ENCODE results near the gene TROAP. TPM values are rescaled to one million over a fixed set of nuclear protein-coding genes. Genes with fewer than 3 reads are reported as not detected.
"Not testable (repeated sequence)": the region's sequence is repeated elsewhere in the genome, so short reads cannot be mapped to it uniquely, and the experiment has no call there.

Gene TROAP
- total RNA-seq, 1 donor from 2014 or later = 6.5 TPM

GRCh38 chr12:49368240-49368600 lies 45.2 kb downstream of the TROAP start:
- Mint-ChIP-seq H3K4me1 (ENCODE audit: low read depth) (peaks cover 38% of the 10 kb centered on the region), H3K9me3 (ENCODE audit: low read depth) (no peaks in the 10 kb centered on the region), H3K4me3 (ENCODE audit: unreplicated experiment) (peak overlapping the region; percentile 88), H3K27me3 (ENCODE audit: low read depth) (no peaks in the 10 kb centered on the region), H3K36me3 (ENCODE audit: low read depth) (no peaks in the 10 kb centered on the region), H3K27ac (ENCODE audit: unreplicated experiment) (peak overlapping the region; percentile 89)
- TF ChIP-seq CTCF (IDR thresholded peaks at IDR 0.05) = no peak
- DNase-seq (ENCODE audit: low spot score) = no peak

- TF ChIP-seq CTCF (IDR thresholded peaks at IDR 0.05) = peak; percentile 57
- Mint-ChIP-seq H3K27ac (ENCODE audit: unreplicated experiment) (peak overlapping the region; percentile 24), H3K36me3 (ENCODE audit: low read depth) (no peaks in the 10 kb centered on the region), H3K27me3 (ENCODE audit: low read depth) (no peaks in the 10 kb centered on the region), H3K4me3 (ENCODE audit: unreplicated experiment) (peak overlapping the region; percentile 33), H3K9me3 (ENCODE audit: low read depth) (no peaks in the 10 kb centered on the region), H3K4me1 (ENCODE audit: low read depth) (peaks cover 38% of the 10 kb centered on the region)
- DNase-seq (ENCODE audit: low spot score) = no peak
Measured at GRCh38 chr12:49369411-49370145, 46.5 kb downstream of the TROAP start.

DNA sequence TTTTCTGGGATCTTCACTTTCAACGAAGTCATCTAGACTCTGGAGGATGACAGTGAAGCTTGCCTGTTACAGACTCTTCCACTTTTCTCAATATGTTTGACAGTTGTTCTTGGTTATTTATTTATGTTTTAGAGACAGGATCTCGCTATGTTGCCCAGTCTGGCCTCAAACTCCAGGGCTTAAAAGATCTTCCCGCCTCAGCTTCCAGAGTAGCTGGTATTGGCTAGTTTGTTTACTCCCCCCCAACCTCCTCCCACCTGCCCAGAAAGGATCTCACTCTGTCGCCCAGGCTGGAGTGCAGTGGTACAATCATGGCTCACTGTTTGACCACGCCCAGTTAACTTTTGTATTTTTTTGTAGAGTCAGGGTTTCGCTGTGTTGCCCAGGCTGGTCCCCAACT lies 47.5 kb downstream of the TROAP start:
- Mint-ChIP-seq H3K4me3 (ENCODE audit: unreplicated experiment) (no peak overlapping the region), H3K4me1 (ENCODE audit: low read depth) (peaks cover 33% of the 10 kb centered on the region), H3K27ac (ENCODE audit: unreplicated experiment) (no peak overlapping the region), H3K9me3 (ENCODE audit: low read depth) (no peaks in the 10 kb centered on the region), H3K36me3 (ENCODE audit: low read depth) (no peaks in the 10 kb centered on the region), H3K27me3 (ENCODE audit: low read depth) (no peaks in the 10 kb centered on the region)
- DNase-seq (ENCODE audit: low spot score) = no peak
- no peak for TF ChIP-seq CTCF (IDR thresholded peaks at IDR 0.05)

DNA sequence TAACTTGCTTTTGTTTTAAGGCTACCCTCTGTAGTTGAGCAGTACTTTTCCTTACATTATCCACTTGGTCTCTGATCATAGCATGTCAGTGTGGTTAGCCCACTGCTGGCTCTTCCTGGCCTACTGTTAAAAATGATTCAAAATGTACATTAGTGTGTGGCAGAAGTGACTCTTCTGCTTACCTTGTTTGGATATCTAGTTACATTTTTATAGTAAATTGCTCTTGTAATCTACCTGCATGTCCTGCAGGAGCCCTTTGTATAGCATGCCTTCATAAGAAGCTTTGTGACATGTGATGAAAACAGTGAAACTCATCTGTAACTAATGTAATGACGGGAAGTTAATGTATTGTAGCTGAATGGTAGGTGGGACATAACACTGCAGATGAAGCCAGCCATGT lies 52.4 kb downstream of the TROAP start:
- no peak for TF ChIP-seq CTCF (IDR thresholded peaks at IDR 0.05)
- Mint-ChIP-seq H3K4me3 (ENCODE audit: unreplicated experiment) (no peak overlapping the region), H3K36me3 (ENCODE audit: low read depth) (no peaks in the 10 kb centered on the region), H3K9me3 (ENCODE audit: low read depth) (no peaks in the 10 kb centered on the region), H3K27me3 (ENCODE audit: low read depth) (no peaks in the 10 kb centered on the region), H3K27ac (ENCODE audit: unreplicated experiment) (no peak overlapping the region), H3K4me1 (ENCODE audit: low read depth) (peaks cover 7% of the 10 kb centered on the region)
- DNase-seq (ENCODE audit: low spot score) = no peak

- Mint-ChIP-seq H3K36me3 (ENCODE audit: low read depth) (no peaks in the 10 kb centered on the region), H3K4me3 (ENCODE audit: unreplicated experiment) (no peak overlapping the region), H3K9me3 (ENCODE audit: low read depth) (no peaks in the 10 kb centered on the region), H3K27ac (ENCODE audit: unreplicated experiment) (no peak overlapping the region), H3K27me3 (ENCODE audit: low read depth) (no peaks in the 10 kb centered on the region), H3K4me1 (ENCODE audit: low read depth) (peaks cover 11% of the 10 kb centered on the region)
- no peak for DNase-seq (ENCODE audit: low spot score)
- TF ChIP-seq CTCF (IDR thresholded peaks at IDR 0.05) = no peak
Measured at GRCh38 chr12:49377386-49377785, 54.3 kb downstream of the TROAP start.

- DNase-seq (ENCODE audit: low spot score); H3K27me3 Mint-ChIP-seq (ENCODE audit: low read depth); H3K9me3 Mint-ChIP-seq (ENCODE audit: low read depth); H3K27ac Mint-ChIP-seq (ENCODE audit: unreplicated experiment); H3K4me3 Mint-ChIP-seq (ENCODE audit: unreplicated experiment); H3K36me3 Mint-ChIP-seq (ENCODE audit: low read depth): not testable (repeated sequence)
- peaks cover 13% of the 10 kb centered on the region for H3K4me1 Mint-ChIP-seq (ENCODE audit: low read depth)
Measured at GRCh38 chr12:49380184-49380583, 57.1 kb downstream of the TROAP start.

Data from chondrocyte (in vitro differentiated cells).